Pons (tissue), 1 donor: ENCODE measurements around the gene CD82.
"Not testable (repeated sequence)": the region's sequence is repeated elsewhere in the genome, so short reads cannot be mapped to it uniquely, and the experiment has no call there.

Source experiments
- DNase-seq: peaks from one replicate; pipeline ENCODE4 v3.0.0-alpha.2; 2016; ENCODE audit warnings: low spot score

Gene CD82

GRCh38 chr11:44632466-44633123 lies 67.1 kb downstream of the CD82 start:
- DNase-seq: no peak

GRCh38 chr11:44633641-44634040 lies 68.2 kb downstream of the CD82 start:
- DNase-seq: peak; percentile 50

DNA sequence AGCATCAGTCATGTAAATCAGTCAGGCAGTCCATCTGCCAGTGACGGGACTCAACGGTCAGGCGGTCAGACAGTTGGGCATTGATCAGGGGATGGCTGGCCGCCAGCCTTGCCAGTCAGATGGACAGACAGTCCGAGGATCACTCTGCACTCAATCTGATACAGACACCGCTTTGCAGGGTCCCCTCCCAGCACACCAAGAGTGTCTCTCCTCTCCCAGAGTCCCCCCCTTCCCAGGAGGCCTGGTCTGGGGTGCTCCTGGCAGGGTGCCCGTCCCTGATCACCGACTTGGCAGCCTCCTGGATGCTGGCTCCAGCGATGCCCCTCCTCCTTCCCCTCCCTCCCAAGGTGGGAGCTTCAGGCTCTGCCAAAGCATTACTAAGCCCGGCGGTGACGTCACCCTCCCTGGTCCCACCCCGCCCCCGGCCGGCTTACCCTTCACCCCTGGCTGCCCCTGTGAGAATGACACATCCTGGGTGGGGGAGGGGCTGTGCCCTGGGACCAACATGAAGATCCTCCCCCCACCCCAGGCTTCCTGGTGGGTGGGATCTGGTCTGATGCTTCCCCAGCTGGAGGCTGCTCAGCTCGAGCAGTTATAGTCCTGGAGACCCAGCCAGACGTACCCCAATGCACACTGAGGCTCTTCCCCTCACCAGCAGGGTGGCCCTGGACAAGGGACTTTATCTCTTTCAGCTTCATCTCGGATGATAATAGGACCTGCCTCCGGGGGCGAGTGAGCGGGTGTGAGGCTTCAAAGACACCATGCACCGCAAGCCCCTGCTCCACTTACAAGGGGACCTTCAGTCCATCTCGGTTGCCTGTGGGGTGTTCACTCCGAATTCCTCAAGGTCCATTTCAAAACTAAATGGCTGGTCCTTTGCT lies 69.2 kb downstream of the CD82 start:
- peak; percentile 91 for DNase-seq

- peak; percentile 60 for DNase-seq
These were observed 72.0 kb downstream of the CD82 start for GRCh38 chr11:44637487-44637886.

GRCh38 chr11:44638032-44638431 lies 72.6 kb downstream of the CD82 start:
- DNase-seq: no peak

DNA sequence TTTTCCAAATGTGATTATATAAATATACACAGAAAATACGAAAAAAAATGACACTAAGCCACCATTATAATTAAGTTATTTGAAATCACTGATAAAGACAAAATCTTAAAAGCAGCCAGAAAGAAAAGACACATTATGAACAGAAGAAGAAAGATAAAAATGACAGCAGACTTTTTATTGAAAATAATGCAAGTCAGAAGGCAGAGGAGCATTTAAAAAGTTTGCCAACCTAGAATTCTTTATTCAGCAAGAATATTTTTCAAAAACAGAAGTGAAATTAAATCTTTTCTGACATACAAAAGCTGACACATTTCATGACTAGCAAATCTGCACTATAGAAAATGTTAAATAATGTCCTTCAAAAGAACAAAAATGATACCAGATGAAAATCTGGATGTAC lies 77.8 kb downstream of the CD82 start:
- DNase-seq: no peak

GRCh38 chr11:44645827-44646226 lies 80.4 kb downstream of the CD82 start:
- DNase-seq: no peak

DNA sequence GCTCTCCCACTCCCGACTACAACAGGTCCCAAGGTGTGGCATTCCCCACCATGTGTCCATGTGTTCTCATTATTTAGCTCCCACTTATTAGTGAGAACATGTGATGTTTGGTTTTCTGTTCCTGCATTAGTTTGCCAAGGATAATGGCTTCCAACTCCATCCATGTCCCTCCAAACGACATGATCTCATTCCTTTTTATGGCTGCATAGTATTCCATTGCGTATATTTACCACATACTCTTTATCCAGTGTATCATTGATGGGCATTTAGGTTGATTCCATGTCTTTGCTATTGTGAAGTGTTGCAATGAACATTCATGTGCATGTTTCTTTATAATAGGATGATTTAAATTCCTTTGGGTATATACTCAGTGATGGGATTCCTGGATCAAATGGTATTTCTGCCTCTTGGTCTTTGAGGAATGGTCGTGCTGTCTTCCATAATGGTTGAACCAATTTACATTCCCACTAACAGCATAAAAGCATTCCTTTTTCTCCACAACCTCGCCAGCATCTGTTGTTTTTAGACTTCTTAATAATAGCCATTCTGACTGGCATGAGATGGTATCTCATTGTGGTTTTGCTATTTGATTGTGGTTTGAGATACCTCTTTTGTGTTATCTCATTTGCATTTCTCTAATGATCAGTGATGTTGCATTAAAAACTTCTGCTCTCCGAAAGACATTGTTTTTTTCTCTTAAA lies 81.9 kb downstream of the CD82 start:
- not testable (repeated sequence) for DNase-seq

DNA sequence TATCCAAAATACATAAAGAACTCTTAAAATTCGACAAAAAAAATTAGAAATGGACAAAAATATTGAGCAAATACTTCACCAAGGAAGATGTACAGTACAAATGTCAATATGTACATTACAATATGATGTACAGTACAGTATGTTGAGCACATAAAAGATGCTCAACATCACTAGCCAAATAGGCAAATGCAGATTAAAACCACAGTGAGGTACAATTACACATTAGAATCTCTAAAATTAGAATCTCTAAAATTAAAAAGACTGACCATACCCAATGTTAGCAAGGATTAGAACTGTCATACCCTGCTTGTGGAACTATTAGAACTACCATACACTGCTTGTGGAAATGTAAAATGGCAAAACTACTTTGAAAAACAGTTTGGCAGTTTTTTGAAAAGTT lies 82.6 kb downstream of the CD82 start:
- no peak for DNase-seq

GRCh38 chr11:44651535-44652155 lies 86.2 kb downstream of the CD82 start:
- no peak for DNase-seq

GRCh38 chr11:44652901-44653644 lies 87.6 kb downstream of the CD82 start:
- no peak for DNase-seq

- no peak for DNase-seq
These were observed 88.6 kb downstream of the CD82 start for GRCh38 chr11:44654057-44654456.

- DNase-seq: no peak
These were observed 89.1 kb downstream of the CD82 start for GRCh38 chr11:44654596-44654995.

GRCh38 chr11:44657836-44658505 lies 92.5 kb downstream of the CD82 start:
- no peak for DNase-seq

GRCh38 chr11:44658506-44658850 lies 93.0 kb downstream of the CD82 start:
- no peak for DNase-seq

DNA sequence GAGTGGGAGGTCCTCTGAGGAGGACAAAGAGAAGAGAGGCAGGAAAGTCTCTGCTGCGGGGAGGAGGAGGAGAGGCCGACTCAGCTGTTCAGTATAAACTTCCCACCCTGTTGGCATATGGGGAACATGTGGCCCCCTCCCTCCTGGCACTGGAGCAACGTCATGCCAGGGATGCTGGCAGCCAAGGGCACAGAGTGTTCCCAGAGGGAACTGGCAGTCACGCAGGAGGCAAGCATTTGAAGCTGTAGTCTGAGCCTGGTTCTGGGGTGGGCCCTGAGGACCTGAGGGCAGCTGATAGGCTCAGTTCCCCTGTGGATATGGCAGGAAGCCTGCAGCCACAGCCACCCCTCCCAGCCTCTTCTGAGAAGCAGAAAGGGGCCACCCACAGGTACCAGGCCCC lies 94.2 kb downstream of the CD82 start:
- DNase-seq: no peak

DNA sequence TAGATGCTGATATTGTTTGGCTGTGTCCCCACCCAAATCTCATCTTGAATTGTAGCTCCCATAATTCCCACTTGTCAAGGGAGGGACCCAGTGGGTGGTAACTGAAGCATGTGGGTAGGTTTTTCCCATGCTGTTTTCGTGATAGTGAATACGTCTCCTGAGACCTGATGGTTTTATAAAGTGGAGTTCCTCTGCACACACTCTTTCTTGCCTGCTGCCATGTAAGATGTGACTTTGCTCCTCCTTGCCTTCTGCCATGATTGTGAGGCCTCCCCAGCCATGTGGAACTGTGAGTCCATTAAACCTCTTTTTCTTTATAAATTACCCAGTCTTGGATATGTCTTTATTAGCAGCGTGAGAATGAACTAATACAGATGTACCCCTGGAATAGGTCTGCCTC lies 95.1 kb downstream of the CD82 start:
- not testable (repeated sequence) for DNase-seq

GRCh38 chr11:44661311-44661717 lies 95.9 kb downstream of the CD82 start:
- no peak for DNase-seq
